Lung (tissue), 12 donors: Measurements from ENCODE around the gene THADA. TPM values are rescaled to one million over a fixed set of nuclear protein-coding genes. Genes with fewer than 3 reads are reported as not detected.

ENCODE experiments used
- ATAC-seq: fragments of 200-7000 bp; cut with Tn5 transposase; one replicate; pipeline ENCODE4 v1.9.1; 2020; ENCODE audit warnings: moderate number of reproducible peaks; ENCODE audit not compliant: insufficient read depth, low FRiP score
- DNase-seq, 3 donors: peaks; one replicate each; pipeline ENCODE4 v3.0.0-alpha.2; 2013 to 2017
- H3K27ac ChIP-seq, 2 donors: one replicate each; pipeline ENCODE4 v1.5.1; 2013; ENCODE audit warnings: mild to moderate bottlenecking in 2 of 2, moderate library complexity in 2 of 2, control low read depth in 1 of 2, inconsistent platforms in 1 of 2, low read depth in 1 of 2, low read length in 1 of 2
- H3K27me3 ChIP-seq, 3 donors: one replicate each; pipeline ENCODE4 v1.5.1; 2013; ENCODE audit warnings: low read length in 2 of 3; ENCODE audit not compliant: control insufficient read depth in 3 of 3, insufficient read depth in 3 of 3
- H3K36me3 ChIP-seq, 4 donors: one replicate each; pipeline ENCODE4 v1.5.1; 2013; ENCODE audit warnings: low read length in 4 of 4, mild to moderate bottlenecking in 1 of 4, moderate library complexity in 1 of 4; ENCODE audit not compliant: control insufficient read depth in 4 of 4, insufficient read depth in 4 of 4
- H3K4me1 ChIP-seq, 5 donors: one replicate each; pipeline ENCODE4 v1.5.1; 2013; ENCODE audit warnings: low read length in 5 of 5, mild to moderate bottlenecking in 2 of 5, moderate library complexity in 1 of 5; ENCODE audit not compliant: control insufficient read depth in 5 of 5, insufficient read depth in 5 of 5
- H3K4me3 ChIP-seq: one replicate; pipeline ENCODE4 v1.5.1; 2013; ENCODE audit warnings: mild to moderate bottlenecking, control low read depth, moderate library complexity
- H3K9ac ChIP-seq, 2 donors: one replicate each; pipeline ENCODE4 v1.5.1; 2013; ENCODE audit warnings: low read length in 2 of 2, control low read depth in 1 of 2; ENCODE audit not compliant: insufficient read depth in 1 of 2
- H3K9me3 ChIP-seq, 4 donors: one replicate each; pipeline ENCODE4 v1.5.1; 2013; ENCODE audit warnings: low read length in 3 of 4, mild to moderate bottlenecking in 1 of 4, moderate library complexity in 1 of 4; ENCODE audit not compliant: control insufficient read depth in 4 of 4, insufficient read depth in 3 of 4
- WGBS, 2 donors: extraction: QIAGEN DNeasy Blood & Tissue Kit; methylation state at CpG; one replicate each; pipeline ENCODE4 v1.1.7; 2013; 5-methylcytosine and 5-hydroxymethylcytosine counted together
- polyA plus RNA-seq, 2 donors: library from polyadenylated mRNA; stranded (reverse); fragments of 200-250 nt; gene quantifications; one replicate each; pipeline ENCODE4 v1.2.1, GENCODE V29; 2013
- total RNA-seq, 2 donors: library from RNA; depleted of rRNA in 1 of 2; stranded (reverse); fragments of >200 nt in 1 of 2; gene quantifications; one replicate each; pipeline ENCODE4 v1.2.1, GENCODE V29; 2014 to 2021
- TF ChIP-seq, protein P1 (sequence below): IDR thresholded peaks from 2 replicates; pipeline ENCODE4 v1.5.1; 2012; ENCODE audit warnings: mild to moderate bottlenecking; ENCODE audit errors: control extremely low read depth, extremely low read depth
- donor health status: control.
- donor health status: control.
- donor health status: Bipolar disorder and iron deficiency.
- donor health status: healthy.
- donor health status: DM: yes; HTN: yes; CAD: no.

The THADA gene
- total and polyA plus RNA-seq, 4 donors = 11.3 to 72.5 (median 25.2) TPM

DNA sequence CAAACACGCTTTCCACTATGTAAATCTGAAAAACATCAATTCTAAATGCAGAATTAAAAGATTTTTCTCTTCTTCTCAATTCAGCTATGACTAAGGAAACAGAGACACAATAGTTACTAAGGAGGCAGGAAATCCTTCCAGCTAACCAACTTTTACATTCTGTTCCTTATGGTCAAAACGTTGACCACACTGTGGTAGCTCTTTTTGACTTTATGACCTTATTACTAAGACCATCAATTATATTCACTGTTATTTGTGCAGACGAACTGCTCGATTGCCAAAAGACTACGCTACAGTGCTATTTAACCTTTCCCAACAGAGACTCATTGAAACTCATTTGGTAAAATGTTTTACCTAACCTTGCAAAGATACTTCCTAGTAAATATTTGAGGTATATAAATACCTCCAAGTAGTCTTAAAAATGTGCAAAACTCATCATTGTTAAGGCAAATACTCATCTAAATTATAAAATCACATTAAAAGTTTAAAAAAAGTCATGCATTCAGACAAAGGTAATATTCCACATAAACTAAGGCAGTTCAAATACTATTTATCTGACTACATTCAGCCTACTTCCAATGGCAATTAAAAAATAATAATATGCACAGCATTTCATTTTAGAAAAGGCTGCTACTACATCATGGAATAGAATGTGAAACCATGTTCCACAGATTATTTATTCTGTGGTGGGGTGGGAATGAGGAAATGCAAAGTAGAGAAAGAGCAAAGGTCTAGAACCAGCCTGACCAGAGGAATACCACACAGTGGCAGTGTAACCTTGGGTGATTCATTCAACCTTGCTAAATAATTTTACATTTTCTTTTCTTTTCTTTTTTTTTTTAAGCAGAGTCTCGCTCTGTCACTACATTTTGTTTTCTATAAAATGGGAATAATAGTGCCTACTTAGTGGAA is 139.9 kb downstream of the THADA start:
- no peak overlapping the region for H3K4me3 ChIP-seq
- DNase-seq (no peak), ATAC-seq (peak; percentile 67)

DNA sequence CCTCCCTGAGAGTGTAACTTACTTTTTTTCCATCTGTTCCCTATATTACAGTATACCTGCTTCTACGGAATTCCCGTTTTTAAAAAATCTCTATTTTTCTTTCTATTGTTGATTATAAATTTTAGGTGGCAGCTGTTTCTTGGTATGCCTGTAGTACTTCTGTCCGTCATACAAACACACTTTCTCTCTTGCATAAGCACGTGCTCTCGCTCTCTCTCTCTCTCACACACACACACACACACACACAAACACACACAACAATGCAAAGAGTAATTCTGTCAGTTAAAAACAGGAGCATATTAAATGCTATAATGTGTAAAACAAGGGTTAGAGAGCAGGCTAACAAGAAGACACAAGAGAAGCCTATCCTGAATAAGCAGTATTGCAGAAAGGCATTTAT is 140.5 kb downstream of the THADA start:
- TF ChIP-seq, protein P1, sequence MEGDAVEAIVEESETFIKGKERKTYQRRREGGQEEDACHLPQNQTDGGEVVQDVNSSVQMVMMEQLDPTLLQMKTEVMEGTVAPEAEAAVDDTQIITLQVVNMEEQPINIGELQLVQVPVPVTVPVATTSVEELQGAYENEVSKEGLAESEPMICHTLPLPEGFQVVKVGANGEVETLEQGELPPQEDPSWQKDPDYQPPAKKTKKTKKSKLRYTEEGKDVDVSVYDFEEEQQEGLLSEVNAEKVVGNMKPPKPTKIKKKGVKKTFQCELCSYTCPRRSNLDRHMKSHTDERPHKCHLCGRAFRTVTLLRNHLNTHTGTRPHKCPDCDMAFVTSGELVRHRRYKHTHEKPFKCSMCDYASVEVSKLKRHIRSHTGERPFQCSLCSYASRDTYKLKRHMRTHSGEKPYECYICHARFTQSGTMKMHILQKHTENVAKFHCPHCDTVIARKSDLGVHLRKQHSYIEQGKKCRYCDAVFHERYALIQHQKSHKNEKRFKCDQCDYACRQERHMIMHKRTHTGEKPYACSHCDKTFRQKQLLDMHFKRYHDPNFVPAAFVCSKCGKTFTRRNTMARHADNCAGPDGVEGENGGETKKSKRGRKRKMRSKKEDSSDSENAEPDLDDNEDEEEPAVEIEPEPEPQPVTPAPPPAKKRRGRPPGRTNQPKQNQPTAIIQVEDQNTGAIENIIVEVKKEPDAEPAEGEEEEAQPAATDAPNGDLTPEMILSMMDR = no peak
- 62 to 69% methylated on average over 5 of the region's 5 CpGs for WGBS, 2 donors
- DNase-seq = no peak
- peaks cover 0 to 3% (median 0%) of the 10 kb centered on the region in 4 donors for H3K36me3 ChIP-seq
- no peak overlapping the region for H3K4me3 ChIP-seq
- no peaks in the 10 kb centered on the region for H3K27me3 ChIP-seq
- H3K9me3 ChIP-seq = no peaks in the 10 kb centered on the region
- ATAC-seq = no peak
- no peak overlapping the region for H3K9ac ChIP-seq
- H3K27ac ChIP-seq = no peak overlapping the region
- peaks cover 2 to 44% (median 17%) of the 10 kb centered on the region in 5 donors for H3K4me1 ChIP-seq

More for the DNA sequence above, 139.9 kb downstream of the THADA start:
- TF ChIP-seq, protein P1 = no peak
- Histone ChIP-seq H3K9ac (no peak overlapping the region), H3K27ac (no peak overlapping the region), H3K27me3 (no peaks in the 10 kb centered on the region), H3K9me3 (no peaks in the 10 kb centered on the region), H3K4me1 (peaks cover 5 to 51% (median 22%) of the 10 kb centered on the region in 5 donors), H3K36me3 (no peaks in the 10 kb centered on the region)
- 41 to 43% methylated on average over 6 of the region's 6 CpGs for WGBS, 2 donors

DNA sequence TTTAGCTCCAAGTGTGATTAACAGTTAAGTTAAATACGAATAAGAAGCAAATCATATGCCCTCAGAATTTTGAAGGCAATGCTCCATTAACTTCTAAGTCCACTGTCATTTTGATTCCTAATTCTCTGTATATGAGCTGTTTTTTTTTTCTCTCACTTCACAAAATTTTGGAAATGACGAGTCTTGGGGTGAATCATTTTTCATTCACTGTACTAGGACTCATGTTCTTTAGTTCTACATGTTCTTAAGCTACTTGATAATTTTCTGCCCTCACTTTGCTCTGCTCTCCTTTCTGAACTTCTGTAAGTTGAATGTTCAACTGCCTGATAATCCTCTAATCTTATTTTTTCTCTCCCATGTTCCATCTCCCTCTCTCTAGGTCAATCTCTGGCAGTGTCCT is 141.0 kb downstream of the THADA start:
- no peak for DNase-seq
- Histone ChIP-seq H3K36me3 (peaks cover 0 to 3% (median 0%) of the 10 kb centered on the region in 4 donors), H3K9ac (no peak overlapping the region), H3K4me1 (peaks cover 2 to 43% (median 17%) of the 10 kb centered on the region in 5 donors), H3K4me3 (no peak overlapping the region), H3K27ac (no peak overlapping the region), H3K27me3 (no peaks in the 10 kb centered on the region), H3K9me3 (no peaks in the 10 kb centered on the region)
- TF ChIP-seq, protein P1 = no peak
- no peak for ATAC-seq
- 81 to 91% methylated on average over 2 of the region's 2 CpGs for WGBS, 2 donors
